ENCODE results near the gene AOPEP.

The AOPEP gene

GRCh38 chr9:94796687-94797086 lies 70.2 kb downstream of the AOPEP start:
- no peak for DNase-seq

- DNase-seq: no peak
Measured at GRCh38 chr9:94798201-94798600, 71.7 kb downstream of the AOPEP start.

GRCh38 chr9:94798708-94799107 lies 72.2 kb downstream of the AOPEP start:
- no peak for DNase-seq

GRCh38 chr9:94799578-94800264 lies 73.2 kb downstream of the AOPEP start:
- no peak for DNase-seq

- DNase-seq: no peak
Measured at GRCh38 chr9:94800424-94801117, 74.1 kb downstream of the AOPEP start.

- no peak for DNase-seq
Measured at GRCh38 chr9:94801234-94801633, 74.7 kb downstream of the AOPEP start.

- DNase-seq: no peak
Measured at GRCh38 chr9:94801681-94802080, 75.2 kb downstream of the AOPEP start.

GRCh38 chr9:94802251-94802650 lies 75.8 kb downstream of the AOPEP start:
- DNase-seq: no peak

GRCh38 chr9:94802793-94803192 lies 76.3 kb downstream of the AOPEP start:
- peak; percentile 44 for DNase-seq

- DNase-seq: no peak
Measured at GRCh38 chr9:94804316-94804715, 77.8 kb downstream of the AOPEP start.

GRCh38 chr9:94805051-94805489 lies 78.6 kb downstream of the AOPEP start:
- no peak for DNase-seq

GRCh38 chr9:94805585-94805984 lies 79.1 kb downstream of the AOPEP start:
- no peak for DNase-seq

GRCh38 chr9:94806307-94806893 lies 79.9 kb downstream of the AOPEP start:
- DNase-seq: no peak

GRCh38 chr9:94807556-94807955 lies 81.1 kb downstream of the AOPEP start:
- DNase-seq: no peak

GRCh38 chr9:94808926-94809700 lies 82.6 kb downstream of the AOPEP start:
- no peak for DNase-seq

- no peak for DNase-seq
Measured at GRCh38 chr9:94809778-94810177, 83.3 kb downstream of the AOPEP start.

- DNase-seq: no peak
Measured at GRCh38 chr9:94811074-94811473, 84.6 kb downstream of the AOPEP start.

GRCh38 chr9:94812343-94812742 lies 85.8 kb downstream of the AOPEP start:
- DNase-seq: no peak

GRCh38 chr9:94813379-94813778 lies 86.9 kb downstream of the AOPEP start:
- no peak for DNase-seq

GRCh38 chr9:94817291-94818177 lies 91.0 kb downstream of the AOPEP start:
- DNase-seq: no peak

- DNase-seq: no peak
Measured at GRCh38 chr9:94818178-94818541, 91.7 kb downstream of the AOPEP start.

GRCh38 chr9:94819161-94819687 lies 92.7 kb downstream of the AOPEP start:
- DNase-seq: no peak

All from activated CD4-positive, alpha-beta T cell treated with anti-CD3 and anti-CD28 coated beads for 48 hours (primary cell).